ENCODE data around the gene MED13.
"Not testable (repeated sequence)": the region's sequence is repeated elsewhere in the genome, so short reads cannot be mapped to it uniquely, and the experiment has no call there.

Gene MED13

DNA sequence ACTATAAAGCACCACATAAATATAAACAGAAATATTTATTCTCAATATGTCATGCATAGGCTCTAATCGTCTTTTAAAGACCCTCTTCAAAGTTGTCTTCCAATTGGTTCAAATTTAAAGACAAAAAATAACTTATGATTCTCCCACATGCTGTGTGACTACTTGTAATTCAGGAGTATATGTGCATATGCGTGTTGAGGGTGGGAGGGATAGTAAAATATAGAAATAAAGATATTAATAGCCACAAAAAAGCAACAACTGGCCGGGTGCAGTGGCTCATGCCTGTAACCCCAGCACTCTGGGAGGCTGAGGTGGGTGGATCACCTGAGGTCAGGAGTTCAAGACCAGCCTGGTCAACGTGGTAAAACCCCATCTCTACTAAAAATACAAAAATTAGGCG, 170.8 kb downstream of the MED13 start:
- DNase-seq: not testable (repeated sequence)
